Upper lobe of left lung (tissue), 6 donors: Measurements from ENCODE around the gene CATSPERB. TPM values are rescaled to one million over a fixed set of nuclear protein-coding genes. Genes with fewer than 3 reads are reported as not detected.

Source experiments
- ATAC-seq, 2 donors: fragments of 200-7000 bp; cut with Tn5 transposase; one replicate each; pipeline ENCODE4 v1.9.1; 2022; ENCODE audit warnings: mild to moderate bottlenecking in 2 of 2, moderate library complexity in 2 of 2; ENCODE audit not compliant: low FRiP score in 2 of 2
- DNase-seq, 2 donors: peaks; one replicate each; pipeline ENCODE4 v3.0.0-alpha.2; 2019 to 2020
- H3K27ac ChIP-seq, 4 donors: fragments of 200-600 bp; sonication (generic); one replicate each; pipeline ENCODE4 v1.5.1; 2016 to 2019
- H3K27me3 ChIP-seq, 4 donors: fragments of 200-600 bp; sonication (generic); one replicate each; pipeline ENCODE4 v1.5.1; 2017 to 2019
- H3K36me3 ChIP-seq, 4 donors: fragments of 200-600 bp; sonication (generic); one replicate each; pipeline ENCODE4 v1.5.1; 2016 to 2019
- H3K4me1 ChIP-seq, 4 donors: fragments of 200-600 bp; sonication (generic); one replicate each; pipeline ENCODE4 v1.5.1; 2018 to 2019
- H3K4me3 ChIP-seq, 4 donors: fragments of 200-600 bp; sonication (generic); one replicate each; pipeline ENCODE4 v1.5.1; 2017 to 2019; ENCODE audit warnings: mild to moderate bottlenecking in 2 of 4, moderate library complexity in 1 of 4
- H3K9me3 ChIP-seq, 4 donors: fragments of 200-600 bp; sonication (generic); one replicate each; pipeline ENCODE4 v1.5.1; 2018 to 2019
- CTCF ChIP-seq, 6 experiments: fragments of 450-650 bp in 4 of 6; fragments of 200-600 bp in 2 of 6; sonication (generic) in 2 of 6; IDR thresholded peaks; one replicate each; pipeline ENCODE4 v1.5.1; 2016 to 2019; ENCODE audit warnings: antibody characterized with exemption in 6 of 6
- EP300 ChIP-seq, 4 donors: sonication (generic); formaldehyde crosslinking; IDR thresholded peaks; one replicate each; pipeline ENCODE4 v1.5.1; 2017; ENCODE audit warnings: antibody characterized with exemption in 4 of 4, control low read depth in 2 of 4
- POLR2A ChIP-seq, 4 donors: fragments of 450-650 bp; IDR thresholded peaks; one replicate each; pipeline ENCODE4 v1.5.1; 2016 to 2017; ENCODE audit warnings: antibody characterized with exemption in 4 of 4, mild to moderate bottlenecking in 2 of 4
- POLR2AphosphoS5 ChIP-seq, 2 donors: sonication (generic); formaldehyde crosslinking; IDR thresholded peaks; one replicate each; pipeline ENCODE4 v1.5.1; 2017; ENCODE audit warnings: antibody characterized with exemption in 2 of 2
- WGBS, 2 donors: methylation state at CpG; one replicate each; pipeline ENCODE4 v1.1.5; 2017 to 2018; 5-methylcytosine and 5-hydroxymethylcytosine counted together
- total RNA-seq, 6 donors: library from RNA; depleted of rRNA in 4 of 6; stranded (reverse); fragments of >200 nt in 4 of 6; gene quantifications; one replicate each; pipeline versions ENCODE4 v1.1.0 to v1.2.1, GENCODE V29; 2016 to 2021
- donor health status: DM: no; HTN: no; CAD: no; lungs with moderate emphysema.
- donor health status: DM: no; HTN: yes; CAD: no; lungs with severe emphysema.

CATSPERB gene
- total RNA-seq, 6 donors from 2014 or later: 0.63 to 16.8 (median 3.9) TPM

DNA sequence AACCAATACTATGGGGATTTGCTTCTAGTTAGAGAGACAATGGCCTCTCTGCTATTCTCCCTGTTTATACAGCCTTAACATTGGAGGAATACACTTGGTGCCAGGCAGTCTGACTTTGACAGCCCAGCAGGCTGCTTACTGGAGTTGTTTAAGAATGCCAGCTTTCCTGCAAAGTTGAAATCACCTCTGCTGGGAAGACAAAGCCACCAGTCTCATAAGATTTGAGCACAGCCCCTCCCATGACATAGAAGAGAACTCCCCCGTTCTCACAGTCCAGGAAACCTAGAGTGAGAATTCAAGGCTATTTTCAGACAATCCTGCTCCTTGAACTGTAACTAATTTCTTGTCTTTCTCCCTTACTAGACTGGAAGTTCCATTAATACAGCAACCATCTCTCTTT lies 21.1 kb upstream of the CATSPERB start:
- TF ChIP-seq EP300 (IDR thresholded peaks at IDR 0.05) (no peak), CTCF (IDR thresholded peaks at IDR 0.05) (no peak), POLR2A (IDR thresholded peaks at IDR 0.05) (no peak), POLR2AphosphoS5 (IDR thresholded peaks at IDR 0.05) (no peak)
- 53 to 85% methylated on average over 1 of the region's 1 CpG for WGBS, 2 donors
- Histone ChIP-seq H3K9me3 (no peaks in the 10 kb centered on the region), H3K4me1 (peaks cover 3 to 24% (median 12%) of the 10 kb centered on the region in 4 donors), H3K36me3 (no peaks in the 10 kb centered on the region), H3K4me3 (no peak overlapping the region), H3K27ac (no peak overlapping the region), H3K27me3 (no peaks in the 10 kb centered on the region)
- DNase-seq (no peak), ATAC-seq (no peak)

DNA sequence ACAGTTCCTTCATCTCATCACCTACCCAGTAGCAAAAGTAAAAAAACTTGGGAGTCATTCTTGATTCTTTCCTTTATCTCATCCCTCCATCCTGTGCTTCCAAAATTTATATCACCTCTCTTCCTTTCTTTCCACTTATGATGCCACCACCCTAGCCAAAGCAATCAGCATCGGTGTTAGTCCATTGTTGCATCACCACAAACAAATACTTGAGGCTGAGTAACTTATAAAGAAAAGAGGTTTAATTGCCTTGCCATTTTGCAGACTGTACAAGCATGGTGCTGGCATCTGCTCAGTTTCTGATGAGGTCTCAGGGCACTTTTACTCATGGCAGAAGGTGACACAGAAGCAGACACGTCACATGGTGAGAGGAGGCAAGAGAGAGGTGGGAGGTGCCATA lies 19.8 kb upstream of the CATSPERB start:
- no peaks in the 10 kb centered on the region for H3K36me3 ChIP-seq
- H3K9me3 ChIP-seq: no peaks in the 10 kb centered on the region
- DNase-seq (no peak), ATAC-seq (no peak)
- H3K27ac ChIP-seq: no peak overlapping the region
- no peak overlapping the region for H3K4me3 ChIP-seq
- H3K4me1 ChIP-seq: peaks cover 3 to 24% (median 12%) of the 10 kb centered on the region in 4 donors
- H3K27me3 ChIP-seq: no peaks in the 10 kb centered on the region
- 63 to 84% methylated on average over 2 of the region's 2 CpGs for WGBS, 2 donors
- no peak for TF ChIP-seq CTCF (IDR thresholded peaks at IDR 0.05)
- no peak for TF ChIP-seq POLR2A (IDR thresholded peaks at IDR 0.05)
- no peak for TF ChIP-seq EP300 (IDR thresholded peaks at IDR 0.05)
- no peak for TF ChIP-seq POLR2AphosphoS5 (IDR thresholded peaks at IDR 0.05)

DNA sequence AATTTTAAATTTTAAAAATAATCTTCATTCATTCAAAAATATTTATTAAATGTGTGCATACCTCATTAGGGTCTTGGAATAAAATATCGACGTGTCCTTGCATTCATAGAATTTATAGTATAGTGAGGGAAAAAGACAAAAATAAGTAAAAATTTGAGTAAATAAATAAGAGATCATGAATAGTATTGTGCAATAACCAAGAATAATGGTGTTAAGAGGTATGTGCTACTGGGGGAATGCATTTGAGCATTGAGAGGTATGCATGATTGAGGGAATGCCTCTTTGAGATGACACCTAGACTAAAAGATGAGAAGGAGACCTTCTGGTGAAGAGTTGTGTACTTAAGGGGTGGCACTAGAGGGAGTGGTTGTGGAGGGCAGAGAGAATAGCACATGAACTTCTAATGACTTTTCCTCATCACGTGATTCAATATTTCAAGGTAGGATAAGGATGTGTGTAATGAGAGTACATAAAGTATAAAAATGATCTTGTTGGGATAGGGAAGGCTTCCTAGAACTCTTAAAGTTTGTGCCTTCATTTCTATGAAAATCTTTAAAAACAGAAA lies 18.8 kb upstream of the CATSPERB start:
- WGBS, 2 donors: 94% methylated on average over 3 of the region's 3 CpGs
- ATAC-seq: no peak
- Histone ChIP-seq H3K4me1 (peaks cover 3 to 22% (median 12%) of the 10 kb centered on the region in 4 donors), H3K27ac (no peak overlapping the region), H3K27me3 (no peaks in the 10 kb centered on the region), H3K36me3 (no peaks in the 10 kb centered on the region), H3K4me3 (no peak overlapping the region), H3K9me3 (no peaks in the 10 kb centered on the region)
- DNase-seq: no peak
- TF ChIP-seq POLR2AphosphoS5 (IDR thresholded peaks at IDR 0.05) (no peak), CTCF (IDR thresholded peaks at IDR 0.05) (no peak), EP300 (IDR thresholded peaks at IDR 0.05) (no peak), POLR2A (IDR thresholded peaks at IDR 0.05) (no peak)

DNA sequence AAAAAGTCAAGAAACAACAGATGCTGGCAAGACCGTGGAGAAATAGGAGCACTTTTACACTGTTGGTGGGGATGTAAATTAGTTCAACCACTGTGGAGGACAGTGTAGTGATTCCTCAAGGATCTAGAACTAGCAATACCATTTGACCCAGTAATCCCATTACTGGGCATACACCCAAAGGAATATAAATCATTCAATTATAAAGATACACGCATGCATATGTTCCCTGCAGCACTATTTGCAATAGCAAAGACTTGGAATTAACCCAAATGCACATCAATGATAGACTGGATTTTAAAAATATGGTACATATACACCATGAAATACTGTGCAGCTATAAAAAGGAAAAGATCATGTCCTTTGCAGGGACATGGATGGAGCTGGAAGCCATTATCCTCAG lies 18.0 kb upstream of the CATSPERB start:
- DNase-seq: no peak
- no peak for TF ChIP-seq EP300 (IDR thresholded peaks at IDR 0.05)
- no peak for TF ChIP-seq POLR2AphosphoS5 (IDR thresholded peaks at IDR 0.05)
- TF ChIP-seq CTCF (IDR thresholded peaks at IDR 0.05): no peak
- TF ChIP-seq POLR2A (IDR thresholded peaks at IDR 0.05): no peak
- Histone ChIP-seq H3K27ac (no peak overlapping the region), H3K4me3 (no peak overlapping the region), H3K9me3 (no peaks in the 10 kb centered on the region), H3K4me1 (peaks cover 3 to 15% (median 9%) of the 10 kb centered on the region in 4 donors), H3K36me3 (no peaks in the 10 kb centered on the region), H3K27me3 (no peaks in the 10 kb centered on the region)
- WGBS, 2 donors: 79 to 83% methylated on average over 2 of the region's 2 CpGs
- no peak for ATAC-seq

DNA sequence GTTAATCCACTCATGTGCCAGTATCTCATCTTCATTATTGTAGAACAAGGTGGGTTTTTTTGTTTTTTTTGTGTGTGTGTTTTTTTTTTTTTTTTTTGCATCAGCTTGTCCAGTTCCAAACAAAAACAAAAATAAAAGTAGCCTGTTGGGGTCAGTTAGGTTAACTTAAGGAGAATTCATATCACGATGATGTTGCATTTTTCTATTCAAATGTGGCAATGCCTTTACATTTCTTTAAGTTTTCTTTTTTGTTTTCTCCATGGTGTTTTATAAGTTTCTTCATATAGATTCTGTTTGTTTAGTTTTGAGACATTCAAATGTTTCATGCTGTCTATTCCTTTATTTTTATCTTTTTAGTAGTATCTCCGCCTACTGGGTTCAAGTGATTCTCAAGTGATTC lies 16.2 kb upstream of the CATSPERB start:
- no peaks in the 10 kb centered on the region for H3K27me3 ChIP-seq
- TF ChIP-seq POLR2AphosphoS5 (IDR thresholded peaks at IDR 0.05) (no peak), CTCF (IDR thresholded peaks at IDR 0.05) (no peak), EP300 (IDR thresholded peaks at IDR 0.05) (no peak), POLR2A (IDR thresholded peaks at IDR 0.05) (no peak)
- no peak overlapping the region for H3K27ac ChIP-seq
- WGBS, 2 donors: 96 to 98% methylated on average over 2 of the region's 2 CpGs
- H3K9me3 ChIP-seq: no peaks in the 10 kb centered on the region
- ATAC-seq (no peak), DNase-seq (no peak)
- peaks cover 0 to 5% (median 2%) of the 10 kb centered on the region in 4 donors for H3K4me1 ChIP-seq
- H3K36me3 ChIP-seq: no peaks in the 10 kb centered on the region
- H3K4me3 ChIP-seq: no peak overlapping the region
